Right lobe of liver (tissue), 4 donors: ENCODE measurements around the gene TOM1L2.

Source experiments
- POLR2A ChIP-seq: fragments of 450-650 bp; IDR thresholded peaks from one replicate; pipeline ENCODE4 v1.6.1; 2017; ENCODE audit warnings: antibody characterized with exemption, mild to moderate bottlenecking
- TF ChIP-seq, protein P1 (sequence below), 4 donors: fragments of 200-600 bp in 3 of 4; fragments of 450-650 bp in 1 of 4; IDR thresholded peaks; one replicate each; pipeline versions ENCODE4 v1.5.1 to v1.8.0; 2016 to 2022; ENCODE audit warnings: antibody characterized with exemption in 4 of 4, mild to moderate bottlenecking in 2 of 4
- donor health status: DM: no; HTN: no; CAD: no.
- donor health status: DM: no; HTN: no; CAD: no.
- donor health status: DM: no; HTN: yes; CAD: no.

DNA sequence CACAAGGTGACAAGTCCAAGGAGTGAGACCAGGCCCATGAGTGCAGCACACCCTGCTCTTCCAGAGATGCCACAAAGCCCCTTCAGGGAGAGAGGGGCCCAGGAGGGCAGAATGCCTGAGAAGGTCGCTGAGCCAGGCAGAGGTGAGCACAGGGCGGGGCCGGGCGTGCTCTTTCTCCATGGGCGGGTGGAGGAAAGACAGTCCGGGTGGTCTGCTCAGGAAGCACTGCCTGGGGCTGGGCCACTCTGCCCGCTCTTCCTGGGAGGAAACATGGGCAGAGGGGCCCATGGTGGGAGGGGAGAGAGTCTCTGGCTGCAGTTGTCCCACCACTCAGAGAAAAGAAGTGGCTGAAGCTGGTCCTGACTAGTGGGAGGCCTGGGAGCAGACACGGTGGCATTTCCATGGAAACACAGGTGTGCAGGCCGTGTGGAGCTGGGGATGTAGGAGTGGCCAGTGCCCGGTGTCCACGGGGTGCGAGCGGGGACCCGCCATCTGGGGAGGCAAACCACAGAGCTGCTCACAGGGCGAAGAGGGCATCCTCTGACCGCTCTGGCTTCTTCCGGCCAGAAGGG is 125.0 kb downstream of the TOM1L2 start:
- TF ChIP-seq, protein P1, sequence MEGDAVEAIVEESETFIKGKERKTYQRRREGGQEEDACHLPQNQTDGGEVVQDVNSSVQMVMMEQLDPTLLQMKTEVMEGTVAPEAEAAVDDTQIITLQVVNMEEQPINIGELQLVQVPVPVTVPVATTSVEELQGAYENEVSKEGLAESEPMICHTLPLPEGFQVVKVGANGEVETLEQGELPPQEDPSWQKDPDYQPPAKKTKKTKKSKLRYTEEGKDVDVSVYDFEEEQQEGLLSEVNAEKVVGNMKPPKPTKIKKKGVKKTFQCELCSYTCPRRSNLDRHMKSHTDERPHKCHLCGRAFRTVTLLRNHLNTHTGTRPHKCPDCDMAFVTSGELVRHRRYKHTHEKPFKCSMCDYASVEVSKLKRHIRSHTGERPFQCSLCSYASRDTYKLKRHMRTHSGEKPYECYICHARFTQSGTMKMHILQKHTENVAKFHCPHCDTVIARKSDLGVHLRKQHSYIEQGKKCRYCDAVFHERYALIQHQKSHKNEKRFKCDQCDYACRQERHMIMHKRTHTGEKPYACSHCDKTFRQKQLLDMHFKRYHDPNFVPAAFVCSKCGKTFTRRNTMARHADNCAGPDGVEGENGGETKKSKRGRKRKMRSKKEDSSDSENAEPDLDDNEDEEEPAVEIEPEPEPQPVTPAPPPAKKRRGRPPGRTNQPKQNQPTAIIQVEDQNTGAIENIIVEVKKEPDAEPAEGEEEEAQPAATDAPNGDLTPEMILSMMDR (IDR thresholded peaks at IDR 0.05): no peak
- no peak for TF ChIP-seq POLR2A
